Stimulated activated naive CD8-positive, alpha-beta T cell treated with anti-CD3 and anti-CD28 coated beads, Interleukin-15, amount 100 ng/mL, for 72 hours (primary cell): ENCODE data around the gene FRMD6.
"Not testable (repeated sequence)": the region's sequence is repeated elsewhere in the genome, so short reads cannot be mapped to it uniquely, and the experiment has no call there.

Experiments
- ATAC-seq: fragments of 150-1000 bp; cut with Tn5 transposase; 2 replicates; pipeline ENCODE4 v1.10.0; 2021; ENCODE audit warnings: mild to moderate bottlenecking, moderate library complexity
- DNase-seq, 2 donors: peaks; one replicate each; pipeline ENCODE4 v3.0.0; 2021 to 2022
- H3K27ac Mint-ChIP-seq, 2 donors: one replicate each; pipeline ENCODE4 v1.8.0; 2022; ENCODE audit warnings: mild to moderate bottlenecking in 2 of 2, mixed read lengths in 2 of 2, moderate library complexity in 2 of 2
- H3K27me3 Mint-ChIP-seq: one replicate; pipeline ENCODE4 v1.8.0; 2022; ENCODE audit warnings: mixed read lengths
- H3K4me1 Mint-ChIP-seq: one replicate; pipeline ENCODE4 v1.8.0; 2022; ENCODE audit warnings: mild to moderate bottlenecking, mixed read lengths
- H3K4me3 Mint-ChIP-seq, 2 donors: one replicate each; pipeline ENCODE4 v1.8.0; 2022; ENCODE audit warnings: mild to moderate bottlenecking in 2 of 2, mixed read lengths in 2 of 2, moderate library complexity in 1 of 2
- H3K9me3 Mint-ChIP-seq, 2 donors: one replicate each; pipeline ENCODE4 v1.8.0; 2022; ENCODE audit warnings: mixed read lengths in 2 of 2

Gene FRMD6

DNA sequence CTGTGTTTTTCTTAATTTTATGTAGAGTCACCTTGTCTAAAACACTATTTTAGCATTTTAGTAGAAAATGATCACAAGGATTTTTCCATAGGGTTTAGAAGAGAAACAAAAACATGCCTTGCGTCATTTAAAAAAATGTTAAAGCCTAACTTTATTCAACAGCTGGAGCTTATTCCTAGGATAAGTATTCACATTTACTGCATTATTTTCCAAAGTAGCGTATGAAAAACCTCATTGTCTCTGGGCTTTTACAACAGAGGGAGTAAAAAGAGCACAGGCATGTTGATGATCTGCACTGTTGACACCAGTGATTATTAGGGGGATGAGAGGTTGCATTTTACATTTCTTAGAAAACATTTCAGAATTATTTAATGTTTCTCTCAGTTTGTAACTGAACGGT is 66.1 kb downstream of the FRMD6 start:
- ATAC-seq (no peak), DNase-seq (no peak)
- Mint-ChIP-seq H3K27me3 (no peaks in the 10 kb centered on the region), H3K27ac (no peak overlapping the region), H3K4me1 (no peaks in the 10 kb centered on the region), H3K4me3 (no peak overlapping the region), H3K9me3 (no peaks in the 10 kb centered on the region)

DNA sequence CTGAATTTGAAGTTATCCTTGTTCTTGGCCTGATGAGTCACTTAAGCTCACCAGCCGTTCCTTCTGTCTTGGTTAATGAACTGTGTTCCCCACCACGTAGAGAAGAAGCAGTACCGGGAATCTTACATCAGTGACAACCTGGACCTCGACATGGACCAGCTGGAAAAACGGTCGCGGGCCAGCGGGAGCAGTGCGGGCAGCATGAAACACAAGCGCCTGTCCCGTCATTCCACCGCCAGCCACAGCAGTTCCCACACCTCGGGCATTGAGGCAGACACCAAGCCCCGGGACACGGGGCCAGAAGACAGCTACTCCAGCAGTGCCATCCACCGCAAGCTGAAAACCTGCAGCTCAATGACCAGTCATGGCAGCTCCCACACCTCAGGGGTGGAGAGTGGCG is 68.2 kb downstream of the FRMD6 start:
- Mint-ChIP-seq H3K4me1 (no peaks in the 10 kb centered on the region), H3K27me3 (no peaks in the 10 kb centered on the region), H3K9me3 (no peaks in the 10 kb centered on the region), H3K4me3 (no peak overlapping the region), H3K27ac (no peak overlapping the region)
- DNase-seq (no peak), ATAC-seq (no peak)

DNA sequence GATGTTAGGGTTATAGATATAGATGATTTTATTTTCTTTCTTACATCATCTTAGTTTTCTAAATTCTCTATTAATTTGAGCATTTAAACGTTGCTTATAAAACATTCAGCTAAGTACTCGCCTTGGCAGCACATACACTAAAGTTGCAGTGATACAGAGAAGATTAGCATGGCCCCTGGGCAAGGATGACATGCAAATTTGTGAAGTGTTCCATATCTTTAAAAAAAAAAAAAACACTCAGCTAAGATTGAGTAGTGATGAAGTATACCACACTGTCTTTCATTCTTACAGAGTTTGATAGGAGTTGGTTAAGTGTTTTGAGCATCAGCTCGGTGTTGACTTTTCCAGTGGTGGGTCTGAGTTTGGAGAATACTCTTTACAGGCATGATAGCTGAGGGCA is 72.3 kb downstream of the FRMD6 start:
- ATAC-seq = no peak
- no peak for DNase-seq
- H3K4me3 Mint-ChIP-seq = no peak overlapping the region
- no peaks in the 10 kb centered on the region for H3K9me3 Mint-ChIP-seq
- H3K4me1 Mint-ChIP-seq = no peaks in the 10 kb centered on the region
- H3K27ac Mint-ChIP-seq = no peak overlapping the region
- no peaks in the 10 kb centered on the region for H3K27me3 Mint-ChIP-seq

DNA sequence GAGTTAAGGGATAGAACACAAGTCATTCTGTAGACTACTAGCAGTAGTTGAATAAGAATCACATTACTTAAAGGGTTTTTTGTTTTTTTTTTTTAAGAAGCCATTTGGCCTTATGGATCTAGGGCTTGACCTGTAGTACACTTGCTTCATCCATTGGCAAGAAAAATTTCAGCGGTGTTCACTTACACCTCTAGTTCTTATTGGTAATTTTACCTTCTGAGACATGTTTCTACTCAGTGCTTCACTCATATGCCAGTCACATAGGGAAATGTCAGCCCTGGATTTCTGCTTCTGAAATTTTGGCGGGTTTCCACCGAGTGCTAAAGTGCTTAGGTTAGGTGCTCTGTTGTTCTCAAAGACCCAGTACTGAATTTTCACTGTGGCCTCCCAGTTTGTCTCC is 72.9 kb downstream of the FRMD6 start:
- DNase-seq (no peak), ATAC-seq (no peak)
- no peaks in the 10 kb centered on the region for H3K4me1 Mint-ChIP-seq
- no peaks in the 10 kb centered on the region for H3K27me3 Mint-ChIP-seq
- H3K9me3 Mint-ChIP-seq = no peaks in the 10 kb centered on the region
- H3K27ac Mint-ChIP-seq = no peak overlapping the region
- H3K4me3 Mint-ChIP-seq = no peak overlapping the region

DNA sequence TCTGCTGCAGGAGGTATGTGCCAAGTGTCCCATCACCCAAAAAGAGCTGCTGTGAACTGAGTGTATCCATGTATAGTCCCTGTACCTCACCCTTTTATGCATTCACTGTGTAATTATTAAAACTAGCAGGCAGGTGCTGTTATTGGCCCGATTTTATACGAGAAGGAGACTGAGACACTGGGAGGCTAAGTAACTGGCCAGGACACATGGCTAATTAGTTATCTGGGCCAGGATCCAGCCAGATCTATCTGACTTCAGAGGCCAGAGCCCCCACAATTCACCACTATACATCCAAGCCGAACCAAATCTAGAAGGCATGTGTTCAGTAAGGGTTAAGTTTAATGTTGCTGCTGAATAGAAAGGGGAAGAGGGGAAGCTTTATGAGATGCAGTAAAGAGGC is 73.4 kb downstream of the FRMD6 start:
- Mint-ChIP-seq H3K27me3 (no peaks in the 10 kb centered on the region), H3K4me1 (no peaks in the 10 kb centered on the region), H3K9me3 (no peaks in the 10 kb centered on the region), H3K27ac (no peak overlapping the region), H3K4me3 (no peak overlapping the region)
- no peak for DNase-seq
- no peak for ATAC-seq

DNA sequence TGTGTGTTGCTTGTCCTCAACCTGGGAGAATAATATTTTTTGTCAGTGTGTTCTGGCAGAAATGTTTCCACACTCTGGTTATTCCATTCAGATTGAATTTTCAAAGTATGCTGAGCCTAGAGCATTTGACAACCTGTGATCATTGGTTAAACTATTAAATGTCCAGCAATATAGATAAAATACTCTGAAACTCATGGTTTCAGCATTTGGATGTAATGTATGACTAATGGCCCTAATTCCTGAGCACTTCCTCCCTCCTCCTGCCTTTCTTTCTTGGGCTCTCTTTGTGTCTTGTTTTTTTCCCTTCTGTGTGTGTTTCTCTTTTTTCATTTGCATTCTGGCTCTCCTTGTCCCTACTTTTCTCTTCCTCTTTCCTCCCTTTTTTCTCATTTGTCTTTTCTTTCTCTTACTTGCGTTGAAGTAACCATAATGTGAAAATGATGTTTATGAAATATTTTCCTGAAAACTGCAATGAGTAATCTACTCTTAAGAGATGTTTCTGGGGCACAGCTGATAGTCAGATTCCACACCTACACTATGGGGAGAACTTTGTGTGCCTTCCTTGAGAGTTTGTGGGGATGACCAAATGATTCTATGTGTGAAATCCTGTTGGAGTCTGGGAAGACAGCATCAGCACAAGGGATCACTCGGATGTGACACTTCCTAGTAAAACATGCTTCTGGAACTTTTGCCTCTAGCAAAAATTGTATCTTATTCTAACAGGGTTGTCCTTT is 74.6 kb downstream of the FRMD6 start:
- Mint-ChIP-seq H3K4me1 (no peaks in the 10 kb centered on the region), H3K9me3 (no peaks in the 10 kb centered on the region), H3K4me3 (no peak overlapping the region), H3K27ac (no peak overlapping the region), H3K27me3 (no peaks in the 10 kb centered on the region)
- ATAC-seq (no peak), DNase-seq (no peak)

DNA sequence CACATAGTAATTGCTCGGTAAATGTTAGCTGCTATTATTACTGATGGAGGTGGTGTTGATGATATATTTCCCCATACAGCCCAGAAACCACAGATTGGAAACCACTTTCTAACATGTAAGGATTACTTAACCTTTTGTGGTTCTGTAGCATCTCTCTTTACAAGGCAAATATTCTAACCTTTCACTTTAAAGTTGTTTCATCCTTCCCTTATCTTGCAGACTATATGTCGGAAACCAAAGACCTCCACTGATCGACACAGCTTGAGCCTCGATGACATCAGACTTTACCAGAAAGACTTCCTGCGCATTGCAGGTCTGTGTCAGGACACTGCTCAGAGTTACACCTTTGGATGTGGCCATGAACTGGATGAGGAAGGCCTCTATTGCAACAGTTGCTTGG is 75.8 kb downstream of the FRMD6 start:
- no peak overlapping the region for H3K4me3 Mint-ChIP-seq
- no peak overlapping the region for H3K27ac Mint-ChIP-seq
- H3K27me3 Mint-ChIP-seq = no peaks in the 10 kb centered on the region

DNA sequence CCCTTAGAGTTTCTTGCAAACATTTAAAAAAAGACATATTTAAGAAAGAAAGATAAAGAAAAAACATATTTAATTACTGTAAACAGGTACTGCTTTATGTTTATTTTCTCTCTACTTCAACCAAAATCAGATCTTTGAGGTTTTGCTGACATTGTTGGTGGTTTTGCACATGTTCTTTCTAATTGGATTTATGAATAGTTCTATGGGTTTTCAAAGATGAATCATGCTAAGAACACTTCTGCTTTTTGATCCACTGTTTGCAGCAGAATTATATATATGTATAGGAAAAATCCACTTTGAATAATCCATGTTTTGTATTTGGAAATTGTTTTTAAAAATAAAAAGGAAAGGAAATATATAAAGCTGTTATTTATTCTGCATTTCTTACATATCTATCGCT is 78.4 kb downstream of the FRMD6 start:
- ATAC-seq (no peak), DNase-seq (no peak)
- no peaks in the 10 kb centered on the region for H3K9me3 Mint-ChIP-seq
- no peaks in the 10 kb centered on the region for H3K4me1 Mint-ChIP-seq
- H3K27ac Mint-ChIP-seq = no peak overlapping the region
- H3K4me3 Mint-ChIP-seq = no peak overlapping the region
- no peaks in the 10 kb centered on the region for H3K27me3 Mint-ChIP-seq

More for the DNA sequence above, 75.8 kb downstream of the FRMD6 start:
- ATAC-seq (no peak), DNase-seq (no peak)
- H3K4me1 Mint-ChIP-seq = no peaks in the 10 kb centered on the region
- no peaks in the 10 kb centered on the region for H3K9me3 Mint-ChIP-seq

DNA sequence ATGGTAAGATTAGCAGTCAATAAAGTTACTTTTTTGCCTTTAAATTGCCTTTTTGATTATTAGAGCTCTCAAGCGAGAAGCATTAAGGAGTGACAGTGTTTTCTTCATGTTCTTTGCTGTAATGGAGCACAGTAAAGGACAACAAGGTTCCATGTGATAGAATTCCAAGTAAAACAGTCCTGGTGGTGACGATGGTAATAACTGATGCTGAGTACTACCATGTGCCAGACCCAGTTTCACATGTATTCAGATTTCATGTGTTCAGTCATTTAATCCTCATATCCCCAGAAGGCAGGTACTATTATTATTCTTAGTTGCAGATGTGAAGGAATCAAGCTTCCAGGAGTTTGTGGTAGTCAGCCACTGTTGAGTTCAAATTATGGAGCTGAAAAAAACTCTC is 79.0 kb downstream of the FRMD6 start:
- no peak overlapping the region for H3K4me3 Mint-ChIP-seq
- H3K4me1 Mint-ChIP-seq = no peaks in the 10 kb centered on the region
- ATAC-seq = no peak
- no peaks in the 10 kb centered on the region for H3K27me3 Mint-ChIP-seq
- DNase-seq = no peak
- H3K27ac Mint-ChIP-seq = no peak overlapping the region
- no peaks in the 10 kb centered on the region for H3K9me3 Mint-ChIP-seq

DNA sequence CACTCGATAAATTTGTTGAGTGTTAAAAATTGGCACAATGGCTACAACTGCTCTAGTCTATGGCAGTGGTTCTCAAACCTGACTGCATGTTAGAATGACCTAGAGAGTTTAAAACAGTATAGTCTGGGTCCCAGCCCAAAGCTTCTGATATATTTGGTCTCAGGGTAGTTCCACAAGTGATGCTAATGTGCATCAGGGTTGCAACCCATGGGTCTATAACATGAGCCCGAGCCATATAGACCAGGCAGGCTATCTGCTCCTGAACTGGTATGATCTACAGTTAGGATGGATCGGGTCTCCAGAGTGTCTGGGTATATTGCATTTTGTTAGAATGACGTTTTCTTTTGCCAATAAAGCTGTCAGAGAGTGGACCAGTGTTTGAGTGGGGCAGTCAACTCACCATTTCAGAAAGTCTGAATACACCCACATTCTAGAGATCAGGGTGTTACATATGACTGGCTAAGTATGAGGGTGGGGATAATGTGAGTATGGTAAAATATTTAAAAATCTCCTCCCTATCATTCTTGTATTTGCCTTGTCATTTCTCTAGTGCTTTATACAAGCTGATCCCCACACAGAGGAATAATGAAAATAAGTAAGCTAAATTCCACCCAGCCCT is 80.9 kb downstream of the FRMD6 start:
- Mint-ChIP-seq H3K9me3 (no peaks in the 10 kb centered on the region), H3K27ac (no peak overlapping the region), H3K27me3 (peaks cover 7% of the 10 kb centered on the region), H3K4me1 (no peaks in the 10 kb centered on the region), H3K4me3 (no peak overlapping the region)
- ATAC-seq (no peak), DNase-seq (no peak)

DNA sequence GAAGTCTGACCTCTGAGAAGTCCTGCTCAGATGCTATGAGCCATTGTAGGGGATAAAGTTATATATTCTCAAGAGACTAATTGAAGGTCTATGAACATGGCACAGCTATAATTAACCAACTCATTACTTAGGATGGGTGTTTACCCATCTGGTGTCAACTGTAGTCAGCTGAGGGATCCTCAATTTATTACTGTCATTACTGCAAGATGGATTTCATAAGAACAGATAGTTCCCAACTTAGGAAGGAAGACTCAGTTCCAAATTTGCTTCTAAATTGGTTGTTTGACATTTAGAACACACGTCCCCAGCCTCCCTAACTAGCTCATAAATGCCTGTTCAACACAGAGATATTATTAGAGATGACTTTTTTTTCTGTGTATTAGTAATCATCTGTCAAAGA is 81.4 kb downstream of the FRMD6 start:
- no peak for ATAC-seq
- H3K27ac Mint-ChIP-seq = no peak overlapping the region
- H3K4me1 Mint-ChIP-seq = no peaks in the 10 kb centered on the region

DNA sequence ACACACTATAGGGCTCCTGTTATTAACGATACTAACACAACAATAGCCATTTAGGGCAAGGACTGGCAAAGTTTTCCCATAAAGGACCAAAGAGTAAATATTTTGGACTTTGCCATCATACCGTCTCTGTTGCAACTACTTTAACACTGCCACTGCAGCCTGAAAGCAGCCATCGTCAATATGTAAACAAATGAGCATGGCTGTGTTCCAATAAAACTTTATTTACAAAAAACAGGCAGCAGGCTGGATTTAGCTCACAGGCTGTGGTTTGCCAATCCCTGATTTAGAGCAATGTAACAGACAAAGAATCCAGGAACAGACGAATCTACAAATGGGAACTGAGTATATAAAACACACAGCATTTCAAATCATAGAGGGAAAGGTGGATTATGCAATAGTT is 84.1 kb downstream of the FRMD6 start:
- no peak for DNase-seq
- no peaks in the 10 kb centered on the region for H3K9me3 Mint-ChIP-seq
- no peaks in the 10 kb centered on the region for H3K4me1 Mint-ChIP-seq
- H3K4me3 Mint-ChIP-seq = no peak overlapping the region
- no peak for ATAC-seq
- no peak overlapping the region for H3K27ac Mint-ChIP-seq
- peaks cover 8% of the 10 kb centered on the region for H3K27me3 Mint-ChIP-seq

More for the DNA sequence above, 81.4 kb downstream of the FRMD6 start:
- no peaks in the 10 kb centered on the region for H3K9me3 Mint-ChIP-seq
- no peak for DNase-seq
- peaks cover 8% of the 10 kb centered on the region for H3K27me3 Mint-ChIP-seq
- no peak overlapping the region for H3K4me3 Mint-ChIP-seq

DNA sequence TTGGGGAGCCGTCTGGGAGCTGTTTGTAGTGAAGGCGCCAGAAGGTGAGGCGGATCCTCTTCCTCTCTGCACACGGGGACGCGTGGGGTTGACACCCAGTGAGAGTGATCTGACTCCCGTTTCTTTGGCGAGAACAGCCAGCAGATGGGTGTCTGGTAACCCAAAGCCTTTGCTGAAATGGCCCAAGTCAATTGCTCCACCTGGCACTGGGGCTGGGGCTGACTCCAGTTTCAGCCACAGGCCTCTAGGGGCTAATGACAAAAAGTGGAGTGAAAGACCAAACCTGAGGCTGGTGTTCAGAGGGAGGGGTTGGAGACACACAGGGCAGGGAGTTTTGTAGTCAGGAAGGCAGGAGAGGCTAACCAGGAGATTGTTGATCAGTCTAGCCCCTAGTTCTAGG is 87.0 kb downstream of the FRMD6 start:
- Mint-ChIP-seq H3K4me1 (no peaks in the 10 kb centered on the region), H3K27ac (no peak overlapping the region), H3K9me3 (no peaks in the 10 kb centered on the region), H3K27me3 (peaks cover 8% of the 10 kb centered on the region), H3K4me3 (no peak overlapping the region)
- no peak for DNase-seq
- no peak for ATAC-seq

DNA sequence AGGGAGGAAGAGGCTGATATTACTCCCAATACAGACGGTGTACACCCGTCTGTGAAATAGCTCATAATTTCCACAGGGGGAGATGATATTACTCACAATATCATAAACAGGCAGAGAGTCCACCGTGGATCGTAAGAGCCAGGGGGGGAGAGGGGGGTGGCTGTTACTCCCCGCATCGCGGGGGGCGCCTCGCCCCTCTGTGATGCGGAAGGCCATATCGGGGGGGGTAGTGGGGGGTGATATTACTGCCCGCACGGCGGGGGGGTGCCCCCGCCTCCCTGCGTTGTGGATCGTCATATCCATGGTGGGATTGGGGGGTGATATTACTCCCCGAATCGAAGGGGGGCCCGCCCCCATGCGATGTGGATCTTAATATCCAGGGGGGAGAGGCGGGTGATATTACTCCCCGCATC is 91.9 kb downstream of the FRMD6 start:
- no peaks in the 10 kb centered on the region for H3K27me3 Mint-ChIP-seq
- ATAC-seq (peak; percentile 70), DNase-seq (peak in 1 of 2 donors; percentile 22)
- no peaks in the 10 kb centered on the region for H3K4me1 Mint-ChIP-seq
- H3K4me3 Mint-ChIP-seq = no peak overlapping the region
- no peak overlapping the region for H3K27ac Mint-ChIP-seq
- H3K9me3 Mint-ChIP-seq = no peaks in the 10 kb centered on the region

DNA sequence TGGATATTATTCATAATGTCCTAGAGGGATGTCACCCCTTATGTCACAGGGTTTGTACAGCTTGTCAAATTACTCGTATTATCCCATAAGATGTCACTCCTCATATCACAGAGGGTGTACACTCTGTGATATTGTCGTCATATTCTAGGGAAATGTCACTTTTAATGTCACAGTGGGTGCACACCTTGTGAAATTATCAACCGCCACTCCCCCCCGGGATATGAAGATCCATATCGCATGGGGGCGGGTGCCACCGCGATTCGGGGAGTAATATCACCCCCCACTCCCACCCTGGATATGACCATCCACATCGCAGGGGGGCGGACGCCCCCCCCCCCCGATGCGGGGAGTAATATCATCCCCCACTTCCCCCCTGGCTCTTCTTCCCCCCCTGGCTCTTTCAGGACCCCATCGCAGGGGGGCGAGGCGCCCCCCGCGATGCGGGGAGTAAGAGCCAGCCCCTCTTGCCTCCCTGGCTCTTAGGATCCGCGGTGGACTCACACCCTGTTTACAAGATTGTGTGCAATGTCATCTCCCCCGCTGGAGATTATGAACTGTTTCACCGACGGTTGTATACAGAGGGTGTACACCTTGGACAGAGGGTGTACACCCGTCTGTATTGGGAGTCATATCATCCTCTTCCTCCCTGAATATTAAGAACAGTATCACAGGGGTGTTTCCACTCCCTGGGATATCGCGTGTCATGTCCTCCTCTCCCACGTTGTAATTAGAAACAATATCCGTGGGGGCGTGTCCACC is 92.8 kb downstream of the FRMD6 start:
- H3K4me1 Mint-ChIP-seq = no peaks in the 10 kb centered on the region
- ATAC-seq (peak; percentile 72), DNase-seq (peak in 1 of 2 donors; percentile 33)
- H3K9me3 Mint-ChIP-seq = no peaks in the 10 kb centered on the region
- no peak overlapping the region for H3K4me3 Mint-ChIP-seq
- no peaks in the 10 kb centered on the region for H3K27me3 Mint-ChIP-seq
- H3K27ac Mint-ChIP-seq = no peak overlapping the region

DNA sequence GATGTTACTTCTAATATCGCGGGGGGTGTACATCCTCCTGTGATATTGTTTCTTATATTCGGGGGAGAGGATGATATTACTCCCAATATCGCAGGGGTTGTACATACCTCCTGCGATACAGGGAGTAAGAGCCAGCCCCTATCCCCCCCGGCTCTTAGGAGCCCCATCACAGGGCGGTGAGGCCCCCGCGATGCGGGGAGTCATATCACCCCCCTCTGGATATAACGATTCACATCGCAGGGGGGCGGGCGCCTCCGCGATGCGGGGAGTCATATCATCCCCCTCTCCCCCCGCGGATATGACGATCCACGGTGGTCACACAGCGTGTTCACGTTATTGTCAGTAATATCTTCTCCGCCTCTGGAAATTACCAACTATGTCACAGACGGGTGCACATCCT is 95.1 kb downstream of the FRMD6 start:
- not testable (repeated sequence) for H3K4me1 Mint-ChIP-seq, H3K27ac Mint-ChIP-seq, H3K4me3 Mint-ChIP-seq, H3K9me3 Mint-ChIP-seq, H3K27me3 Mint-ChIP-seq, ATAC-seq
- peak in 1 of 2 donors; percentile 30 for DNase-seq
